Measurements from ENCODE around the gene SAP130. TPM values are rescaled to one million over a fixed set of nuclear protein-coding genes. Genes with fewer than 3 reads are reported as not detected.
A peak's percentile ranks its signal among the peaks of the same experiment; 100 is the strongest.

SAP130 gene
- total RNA-seq, 1 donor: 15.2 TPM

DNA sequence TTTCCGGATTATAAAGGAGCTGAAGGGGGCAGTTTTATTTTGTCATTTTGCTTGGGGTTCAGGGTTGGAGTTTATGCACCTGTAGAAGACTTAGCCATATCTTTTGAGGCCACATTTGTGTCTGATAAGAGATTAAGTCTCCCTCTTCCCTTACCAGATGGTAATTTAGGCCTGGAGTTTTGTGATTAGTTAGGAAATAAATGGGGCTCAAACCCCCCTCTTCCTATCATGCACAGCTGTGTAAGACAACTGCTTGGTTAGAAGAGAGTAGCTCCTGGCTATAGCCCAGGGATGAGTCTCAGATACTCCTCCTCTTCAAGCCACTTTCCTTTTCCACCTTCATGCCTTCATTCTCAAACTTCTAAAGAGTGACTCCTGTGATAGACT is 802 bp upstream of the SAP130 start:
- H3K4me3 ChIP-seq (ENCODE audit: low read depth, low read length): peak overlapping the region; percentile 82
- DNase-seq (ENCODE audit: low read depth): no peak
- TF ChIP-seq, protein P1, sequence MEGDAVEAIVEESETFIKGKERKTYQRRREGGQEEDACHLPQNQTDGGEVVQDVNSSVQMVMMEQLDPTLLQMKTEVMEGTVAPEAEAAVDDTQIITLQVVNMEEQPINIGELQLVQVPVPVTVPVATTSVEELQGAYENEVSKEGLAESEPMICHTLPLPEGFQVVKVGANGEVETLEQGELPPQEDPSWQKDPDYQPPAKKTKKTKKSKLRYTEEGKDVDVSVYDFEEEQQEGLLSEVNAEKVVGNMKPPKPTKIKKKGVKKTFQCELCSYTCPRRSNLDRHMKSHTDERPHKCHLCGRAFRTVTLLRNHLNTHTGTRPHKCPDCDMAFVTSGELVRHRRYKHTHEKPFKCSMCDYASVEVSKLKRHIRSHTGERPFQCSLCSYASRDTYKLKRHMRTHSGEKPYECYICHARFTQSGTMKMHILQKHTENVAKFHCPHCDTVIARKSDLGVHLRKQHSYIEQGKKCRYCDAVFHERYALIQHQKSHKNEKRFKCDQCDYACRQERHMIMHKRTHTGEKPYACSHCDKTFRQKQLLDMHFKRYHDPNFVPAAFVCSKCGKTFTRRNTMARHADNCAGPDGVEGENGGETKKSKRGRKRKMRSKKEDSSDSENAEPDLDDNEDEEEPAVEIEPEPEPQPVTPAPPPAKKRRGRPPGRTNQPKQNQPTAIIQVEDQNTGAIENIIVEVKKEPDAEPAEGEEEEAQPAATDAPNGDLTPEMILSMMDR (IDR thresholded peaks at IDR 0.05; ENCODE audit: insufficient read depth, low read length): no peak

GRCh38 chr2:128027278-128027800 is 520 bp downstream of the SAP130 start:
- peak overlapping the region; percentile 89 for H3K4me3 ChIP-seq (ENCODE audit: low read depth, low read length)
- DNase-seq (ENCODE audit: low read depth): peak; percentile 98
- TF ChIP-seq, protein P1 (IDR thresholded peaks at IDR 0.05; ENCODE audit: insufficient read depth, low read length): no peak

- peak overlapping the region; percentile 81 for H3K4me3 ChIP-seq (ENCODE audit: low read depth, low read length)
- TF ChIP-seq, protein P1 (IDR thresholded peaks at IDR 0.05; ENCODE audit: insufficient read depth, low read length): no peak
- peak; percentile 21 for DNase-seq (ENCODE audit: low read depth)
Measured at GRCh38 chr2:128026448-128027277, 1.2 kb downstream of the SAP130 start.

DNA sequence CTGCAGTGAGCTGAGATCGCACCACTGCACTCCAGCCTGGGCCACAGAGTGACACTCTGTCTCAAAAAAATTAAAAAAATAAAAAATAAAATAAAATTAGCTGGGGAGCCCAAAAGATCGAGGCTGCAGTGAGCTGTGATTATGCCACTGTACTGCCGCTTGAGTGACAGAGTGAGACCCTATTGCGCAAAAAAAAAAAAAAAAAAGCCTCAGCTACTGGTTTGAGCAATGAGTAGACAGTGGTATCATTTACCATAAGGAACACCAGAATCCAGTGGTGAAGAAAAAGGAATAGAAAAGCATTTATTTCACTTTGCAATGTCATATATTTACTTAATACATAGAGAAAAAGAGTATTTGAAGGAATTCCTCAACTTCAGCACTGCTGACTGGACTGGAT is 3.0 kb downstream of the SAP130 start:
- no peak overlapping the region for H3K4me3 ChIP-seq (ENCODE audit: low read depth, low read length)
- no peak for DNase-seq (ENCODE audit: low read depth)
- TF ChIP-seq, protein P1 (IDR thresholded peaks at IDR 0.05; ENCODE audit: insufficient read depth, low read length): no peak

GRCh38 chr2:128017561-128017960 is 10.3 kb downstream of the SAP130 start:
- no peak overlapping the region for H3K4me3 ChIP-seq (ENCODE audit: low read depth, low read length)
- TF ChIP-seq, protein P1 (IDR thresholded peaks at IDR 0.05; ENCODE audit: insufficient read depth, low read length): no peak
- DNase-seq (ENCODE audit: low read depth): no peak

DNA sequence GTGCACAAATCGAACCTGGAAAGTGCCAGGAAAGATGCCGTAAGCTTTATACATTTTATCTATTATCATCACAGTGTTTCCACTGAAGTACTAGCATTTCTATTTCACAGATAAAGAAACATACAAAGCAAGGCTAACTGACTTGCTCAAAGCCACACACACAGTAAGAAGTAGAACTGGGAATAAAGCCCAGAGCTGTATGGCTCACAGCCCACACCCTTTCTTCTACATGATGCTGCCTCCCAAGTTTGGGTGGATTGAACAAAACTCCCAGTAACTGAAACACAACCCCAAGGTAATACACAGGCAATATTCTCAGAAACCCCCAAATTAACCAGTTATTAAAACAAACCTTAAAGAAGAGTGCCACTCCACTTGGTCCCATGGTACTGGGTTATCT is 11.2 kb downstream of the SAP130 start:
- peak; percentile 85 for DNase-seq (ENCODE audit: low read depth)
- TF ChIP-seq, protein P1 (IDR thresholded peaks at IDR 0.05; ENCODE audit: insufficient read depth, low read length): no peak

More for the DNA sequence above, 11.2 kb downstream of the SAP130 start:
- H3K4me3 ChIP-seq (ENCODE audit: low read depth, low read length): no peak overlapping the region

Data from fibroblast of the aortic adventitia (primary cell).